ENCODE measurements around the gene DCC. TPM values are rescaled to one million over a fixed set of nuclear protein-coding genes. Genes with fewer than 3 reads are reported as not detected.

The DCC gene
- total and polyA plus RNA-seq, 2 experiments from 2014 or later, result 0.53 to 0.73 TPM

DNA sequence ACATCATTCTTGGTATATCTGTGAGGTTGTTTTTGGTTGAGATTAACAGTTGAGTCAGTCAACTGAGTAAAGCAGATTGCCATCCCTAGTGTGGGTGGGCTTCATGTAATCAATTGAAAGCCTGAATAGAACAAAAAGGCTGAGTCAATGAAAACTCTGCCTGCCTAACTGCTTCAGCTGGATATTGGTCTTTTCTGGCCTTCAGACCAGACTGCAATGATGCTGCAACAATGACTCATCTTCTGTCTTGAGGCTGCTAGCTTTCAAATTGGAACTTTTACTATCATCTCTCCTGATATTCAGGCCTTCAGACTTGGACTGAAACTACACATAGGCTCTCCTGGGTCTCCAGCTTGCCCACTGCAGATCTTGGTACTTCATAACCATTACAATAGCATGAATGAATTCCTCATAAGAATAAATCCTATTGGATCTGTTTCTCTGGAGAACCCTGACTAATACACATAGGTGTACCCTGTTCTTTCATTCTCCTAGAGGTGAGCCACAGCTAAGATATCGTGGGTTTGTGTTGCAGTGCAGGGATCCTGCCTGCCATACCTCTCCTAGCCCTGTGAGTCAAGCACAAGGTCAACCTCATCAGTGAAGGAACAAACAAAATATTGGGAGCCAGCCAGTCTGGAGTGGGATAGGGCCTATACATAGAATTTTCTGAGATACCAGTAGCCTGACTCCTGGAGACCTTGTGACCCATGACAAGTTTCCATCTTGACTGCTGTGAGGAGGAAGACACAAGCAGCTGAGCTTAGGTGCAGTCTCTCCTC, 473.8 kb downstream of the DCC start (continued):
- TF ChIP-seq, protein P1, sequence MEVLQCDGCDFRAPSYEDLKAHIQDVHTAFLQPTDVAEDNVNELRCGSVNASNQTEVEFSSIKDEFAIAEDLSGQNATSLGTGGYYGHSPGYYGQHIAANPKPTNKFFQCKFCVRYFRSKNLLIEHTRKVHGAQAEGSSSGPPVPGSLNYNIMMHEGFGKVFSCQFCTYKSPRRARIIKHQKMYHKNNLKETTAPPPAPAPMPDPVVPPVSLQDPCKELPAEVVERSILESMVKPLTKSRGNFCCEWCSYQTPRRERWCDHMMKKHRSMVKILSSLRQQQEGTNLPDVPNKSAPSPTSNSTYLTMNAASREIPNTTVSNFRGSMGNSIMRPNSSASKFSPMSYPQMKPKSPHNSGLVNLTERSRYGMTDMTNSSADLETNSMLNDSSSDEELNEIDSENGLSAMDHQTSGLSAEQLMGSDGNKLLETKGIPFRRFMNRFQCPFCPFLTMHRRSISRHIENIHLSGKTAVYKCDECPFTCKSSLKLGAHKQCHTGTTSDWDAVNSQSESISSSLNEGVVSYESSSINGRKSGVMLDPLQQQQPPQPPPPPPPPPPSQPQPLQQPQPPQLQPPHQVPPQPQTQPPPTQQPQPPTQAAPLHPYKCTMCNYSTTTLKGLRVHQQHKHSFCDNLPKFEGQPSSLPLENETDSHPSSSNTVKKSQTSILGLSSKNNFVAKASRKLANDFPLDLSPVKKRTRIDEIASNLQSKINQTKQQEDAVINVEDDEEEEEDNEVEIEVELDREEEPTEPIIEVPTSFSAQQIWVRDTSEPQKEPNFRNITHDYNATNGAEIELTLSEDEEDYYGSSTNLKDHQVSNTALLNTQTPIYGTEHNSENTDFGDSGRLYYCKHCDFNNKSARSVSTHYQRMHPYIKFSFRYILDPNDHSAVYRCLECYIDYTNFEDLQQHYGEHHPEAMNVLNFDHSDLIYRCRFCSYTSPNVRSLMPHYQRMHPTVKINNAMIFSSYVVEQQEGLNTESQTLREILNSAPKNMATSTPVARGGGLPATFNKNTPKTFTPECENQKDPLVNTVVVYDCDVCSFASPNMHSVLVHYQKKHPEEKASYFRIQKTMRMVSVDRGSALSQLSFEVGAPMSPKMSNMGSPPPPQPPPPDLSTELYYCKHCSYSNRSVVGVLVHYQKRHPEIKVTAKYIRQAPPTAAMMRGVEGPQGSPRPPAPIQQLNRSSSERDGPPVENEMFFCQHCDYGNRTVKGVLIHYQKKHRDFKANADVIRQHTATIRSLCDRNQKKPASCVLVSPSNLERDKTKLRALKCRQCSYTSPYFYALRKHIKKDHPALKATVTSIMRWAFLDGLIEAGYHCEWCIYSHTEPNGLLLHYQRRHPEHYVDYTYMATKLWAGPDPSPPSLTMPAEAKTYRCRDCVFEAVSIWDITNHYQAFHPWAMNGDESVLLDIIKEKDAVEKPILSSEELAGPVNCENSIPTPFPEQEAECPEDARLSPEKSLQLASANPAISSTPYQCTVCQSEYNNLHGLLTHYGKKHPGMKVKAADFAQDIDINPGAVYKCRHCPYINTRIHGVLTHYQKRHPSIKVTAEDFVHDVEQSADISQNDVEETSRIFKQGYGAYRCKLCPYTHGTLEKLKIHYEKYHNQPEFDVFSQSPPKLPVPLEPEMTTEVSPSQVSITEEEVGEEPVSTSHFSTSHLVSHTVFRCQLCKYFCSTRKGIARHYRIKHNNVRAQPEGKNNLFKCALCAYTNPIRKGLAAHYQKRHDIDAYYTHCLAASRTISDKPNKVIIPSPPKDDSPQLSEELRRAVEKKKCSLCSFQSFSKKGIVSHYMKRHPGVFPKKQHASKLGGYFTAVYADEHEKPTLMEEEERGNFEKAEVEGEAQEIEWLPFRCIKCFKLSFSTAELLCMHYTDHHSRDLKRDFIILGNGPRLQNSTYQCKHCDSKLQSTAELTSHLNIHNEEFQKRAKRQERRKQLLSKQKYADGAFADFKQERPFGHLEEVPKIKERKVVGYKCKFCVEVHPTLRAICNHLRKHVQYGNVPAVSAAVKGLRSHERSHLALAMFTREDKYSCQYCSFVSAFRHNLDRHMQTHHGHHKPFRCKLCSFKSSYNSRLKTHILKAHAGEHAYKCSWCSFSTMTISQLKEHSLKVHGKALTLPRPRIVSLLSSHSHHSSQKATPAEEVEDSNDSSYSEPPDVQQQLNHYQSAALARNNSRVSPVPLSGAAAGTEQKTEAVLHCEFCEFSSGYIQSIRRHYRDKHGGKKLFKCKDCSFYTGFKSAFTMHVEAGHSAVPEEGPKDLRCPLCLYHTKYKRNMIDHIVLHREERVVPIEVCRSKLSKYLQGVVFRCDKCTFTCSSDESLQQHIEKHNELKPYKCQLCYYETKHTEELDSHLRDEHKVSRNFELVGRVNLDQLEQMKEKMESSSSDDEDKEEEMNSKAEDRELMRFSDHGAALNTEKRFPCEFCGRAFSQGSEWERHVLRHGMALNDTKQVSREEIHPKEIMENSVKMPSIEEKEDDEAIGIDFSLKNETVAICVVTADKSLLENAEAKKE (CRISPR knock-in tag; IDR thresholded peaks at IDR 0.05), result no peak
- TF ChIP-seq EZH2phosphoT487 (IDR thresholded peaks at IDR 0.05; ENCODE audit: unreplicated experiment), result no peak
- no peak for TF ChIP-seq ZNF331 (CRISPR knock-in tag; IDR thresholded peaks at IDR 0.05; ENCODE audit: low read depth)
- TF ChIP-seq STAT1 (IDR thresholded peaks at IDR 0.05; ENCODE audit: unreplicated experiment), result no peak
- TF ChIP-seq, protein P2, sequence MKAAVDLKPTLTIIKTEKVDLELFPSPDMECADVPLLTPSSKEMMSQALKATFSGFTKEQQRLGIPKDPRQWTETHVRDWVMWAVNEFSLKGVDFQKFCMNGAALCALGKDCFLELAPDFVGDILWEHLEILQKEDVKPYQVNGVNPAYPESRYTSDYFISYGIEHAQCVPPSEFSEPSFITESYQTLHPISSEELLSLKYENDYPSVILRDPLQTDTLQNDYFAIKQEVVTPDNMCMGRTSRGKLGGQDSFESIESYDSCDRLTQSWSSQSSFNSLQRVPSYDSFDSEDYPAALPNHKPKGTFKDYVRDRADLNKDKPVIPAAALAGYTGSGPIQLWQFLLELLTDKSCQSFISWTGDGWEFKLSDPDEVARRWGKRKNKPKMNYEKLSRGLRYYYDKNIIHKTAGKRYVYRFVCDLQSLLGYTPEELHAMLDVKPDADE (IDR thresholded peaks at IDR 0.05), result no peak
- no peak for TF ChIP-seq JUNB (IDR thresholded peaks at IDR 0.05; ENCODE audit: unreplicated experiment)
- TF ChIP-seq POLR2AphosphoS5 (IDR thresholded peaks at IDR 0.05; ENCODE audit: low read depth), result no peak
- TF ChIP-seq, protein P3, sequence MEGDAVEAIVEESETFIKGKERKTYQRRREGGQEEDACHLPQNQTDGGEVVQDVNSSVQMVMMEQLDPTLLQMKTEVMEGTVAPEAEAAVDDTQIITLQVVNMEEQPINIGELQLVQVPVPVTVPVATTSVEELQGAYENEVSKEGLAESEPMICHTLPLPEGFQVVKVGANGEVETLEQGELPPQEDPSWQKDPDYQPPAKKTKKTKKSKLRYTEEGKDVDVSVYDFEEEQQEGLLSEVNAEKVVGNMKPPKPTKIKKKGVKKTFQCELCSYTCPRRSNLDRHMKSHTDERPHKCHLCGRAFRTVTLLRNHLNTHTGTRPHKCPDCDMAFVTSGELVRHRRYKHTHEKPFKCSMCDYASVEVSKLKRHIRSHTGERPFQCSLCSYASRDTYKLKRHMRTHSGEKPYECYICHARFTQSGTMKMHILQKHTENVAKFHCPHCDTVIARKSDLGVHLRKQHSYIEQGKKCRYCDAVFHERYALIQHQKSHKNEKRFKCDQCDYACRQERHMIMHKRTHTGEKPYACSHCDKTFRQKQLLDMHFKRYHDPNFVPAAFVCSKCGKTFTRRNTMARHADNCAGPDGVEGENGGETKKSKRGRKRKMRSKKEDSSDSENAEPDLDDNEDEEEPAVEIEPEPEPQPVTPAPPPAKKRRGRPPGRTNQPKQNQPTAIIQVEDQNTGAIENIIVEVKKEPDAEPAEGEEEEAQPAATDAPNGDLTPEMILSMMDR (conservative IDR thresholded peaks at IDR 0.05; ENCODE audit: low read depth in 2 of 2), result no peak
- no peak for TF ChIP-seq CREB1 (CRISPR knock-in tag; IDR thresholded peaks at IDR 0.05; ENCODE audit: low read depth)

Measured in GM23338 (cell line).